HG03060 (cell line): Measurements from ENCODE around the gene CDKN2A.
A peak's percentile ranks its signal among the peaks of the same experiment; 100 is the strongest.
"Not testable (repeated sequence)": the region's sequence is repeated elsewhere in the genome, so short reads cannot be mapped to it uniquely, and the experiment has no call there.

Experiments
- ATAC-seq: cut with Tn5 transposase; IDR thresholded peaks from one replicate; pipeline ENCODE4 v1.9.1; 2021; ENCODE audit warnings: low read depth, moderate number of reproducible peaks; ENCODE audit not compliant: unreplicated experiment

Gene CDKN2A

GRCh38 chr9:21983561-21983935 lies 10.6 kb downstream of the CDKN2A start:
- no peak for ATAC-seq

- no peak for ATAC-seq
Observed at GRCh38 chr9:21982861-21983560, 11.2 kb downstream of the CDKN2A start.

- no peak for ATAC-seq
Observed at GRCh38 chr9:21982391-21982790, 11.8 kb downstream of the CDKN2A start.

- ATAC-seq, result no peak
Observed at GRCh38 chr9:21976334-21976875, 17.8 kb downstream of the CDKN2A start.

GRCh38 chr9:21974722-21975409 lies 19.3 kb downstream of the CDKN2A start:
- ATAC-seq, result no peak

- ATAC-seq, result no peak
Observed at GRCh38 chr9:21974343-21974721, 19.9 kb downstream of the CDKN2A start.

GRCh38 chr9:21972361-21972760 lies 21.8 kb downstream of the CDKN2A start:
- ATAC-seq, result no peak

- no peak for ATAC-seq
Observed at GRCh38 chr9:21970800-21971640, 23.2 kb downstream of the CDKN2A start.

- ATAC-seq, result no peak
Observed at GRCh38 chr9:21969951-21970799, 24.0 kb downstream of the CDKN2A start.

- ATAC-seq, result no peak
Observed at GRCh38 chr9:21969011-21969940, 24.9 kb downstream of the CDKN2A start.

- no peak for ATAC-seq
Observed at GRCh38 chr9:21968331-21969010, 25.7 kb downstream of the CDKN2A start.

GRCh38 chr9:21967702-21968101 lies 26.5 kb downstream of the CDKN2A start:
- no peak for ATAC-seq

- ATAC-seq, result no peak
Observed at GRCh38 chr9:21967169-21967568, 27.0 kb downstream of the CDKN2A start.

GRCh38 chr9:21966140-21966851 lies 27.9 kb downstream of the CDKN2A start:
- no peak for ATAC-seq

GRCh38 chr9:21965401-21965951 lies 28.7 kb downstream of the CDKN2A start:
- ATAC-seq, result peak; percentile 50

- ATAC-seq, result peak; percentile 24
Observed at GRCh38 chr9:21964925-21965385, 29.2 kb downstream of the CDKN2A start.

GRCh38 chr9:21961569-21961968 lies 32.6 kb downstream of the CDKN2A start:
- ATAC-seq, result no peak

GRCh38 chr9:21959268-21959667 lies 34.9 kb downstream of the CDKN2A start:
- not testable (repeated sequence) for ATAC-seq
